K562 (cell line): ENCODE results near the gene PRSS8. TPM values are rescaled to one million over a fixed set of nuclear protein-coding genes. Genes with fewer than 3 reads are reported as not detected.

ENCODE experiments used
- ATAC-seq: fragments of 200-7000 bp; cut with Tn5 transposase; 3 replicates; pipeline ENCODE4 v1.9.1; 2020; ENCODE audit warnings: moderate library complexity
- BruUV-seq: library from RNA; stranded (reverse); fragments of 400-500 nt; replicated peaks from 2 replicates; lab custom pipeline; 2021; lab: Mats Ljungman, UMichigan
- CTCF ChIA-PET: fragments of 300-600 bp; formaldehyde crosslinking; extraction: SDS; loops from one replicate; lab custom pipeline; 2021; ENCODE audit warnings: low intra/inter-chr PET ratio; lab: Yijun Ruan, JAX
- POLR2A ChIA-PET: fragments of 300-600, 350-650 bp; sonication (Branson Sonifier 250); formaldehyde crosslinking; extraction: SDS; loops from one replicate; lab custom pipeline; 2021; ENCODE audit warnings: antibody characterized with exemption, inconsistent platforms; lab: Yijun Ruan, JAX
- DNase-seq, 4 experiments: peaks; one replicate each; pipeline versions ENCODE4 v3.0.0 to v3.0.0-alpha.2; 2011 to 2018; ENCODE audit warnings: low spot score in 3 of 4, mixed read lengths in 3 of 4; ENCODE audit errors: extremely low read depth in 1 of 4
- FAIRE-seq: peaks from 2 replicates; lab custom pipeline; 2011; peaks lifted over from hg19 to GRCh38; lab: Jason Lieb, UNC
- H2AFZ ChIP-seq: 2 replicates; pipeline ENCODE4 v1.6.0; 2011; ENCODE audit warnings: low read depth, low read length, control low read depth, inconsistent platforms
- H3K27ac ChIP-seq: fragments of 200-600 bp; 3 replicates; pipeline ENCODE4 v1.8.0; 2011; ENCODE audit warnings: low read depth, mild to moderate bottlenecking, control low read depth, inconsistent platforms, low read length, moderate library complexity, mixed read lengths; ENCODE audit errors: extremely low read depth
- H3K27me3 ChIP-seq, 2 experiments: fragments of 300-600 bp in 1 of 2; 2 replicates in 1 of 2; 3 replicates in 1 of 2; pipeline versions ENCODE4 v1.6.0 to v1.8.0; 2011; ENCODE audit warnings: inconsistent platforms in 2 of 2, low read length in 2 of 2, mild to moderate bottlenecking in 1 of 2, mixed read lengths in 1 of 2, moderate library complexity in 1 of 2; ENCODE audit not compliant: control insufficient read depth in 2 of 2, insufficient read depth in 2 of 2
- H3K36me3 ChIP-seq: fragments of 300-600 bp; 3 replicates; pipeline ENCODE4 v1.8.0; 2011; ENCODE audit warnings: mild to moderate bottlenecking, low read length, inconsistent platforms; ENCODE audit not compliant: control insufficient read depth, insufficient read depth
- H3K4me1 ChIP-seq, 2 experiments: fragments of 200-600 bp in 1 of 2; replicated peaks in 1 of 2; 2 replicates in 1 of 2; 3 replicates in 1 of 2; pipeline versions ENCODE4 v1.5.1 to v1.8.0; 2011; ENCODE audit warnings: inconsistent platforms in 2 of 2, low read length in 2 of 2, mild to moderate bottlenecking in 1 of 2, mixed read lengths in 1 of 2, moderate library complexity in 1 of 2; ENCODE audit not compliant: control insufficient read depth in 2 of 2, insufficient read depth in 2 of 2
- H3K4me2 ChIP-seq: 2 replicates; pipeline ENCODE4 v1.6.1; 2011; ENCODE audit warnings: low read length, control low read depth, inconsistent platforms, mixed read lengths; ENCODE audit not compliant: insufficient read depth
- H3K4me3 ChIP-seq: fragments of 200-600 bp; sonication (generic), shearing (Covaris generic); 2 replicates; pipeline ENCODE4 v1.5.1; 2016; ENCODE audit warnings: control low read depth, inconsistent platforms
- H3K79me2 ChIP-seq: fragments of 200-600 bp; 3 replicates; pipeline ENCODE4 v1.8.0; 2011; ENCODE audit warnings: low read length, inconsistent platforms; ENCODE audit not compliant: control insufficient read depth, insufficient read depth
- H3K9ac ChIP-seq, 2 experiments: 2 replicates each; pipeline versions ENCODE4 v1.6.0 to v1.6.1; 2011; ENCODE audit warnings: low read depth in 2 of 2, low read length in 2 of 2, control low read depth in 1 of 2, inconsistent platforms in 1 of 2, mild to moderate bottlenecking in 1 of 2, mixed read lengths in 1 of 2; ENCODE audit not compliant: insufficient read depth in 1 of 2
- H3K9me1 ChIP-seq: one replicate; pipeline ENCODE4 v1.6.0; 2011; ENCODE audit warnings: inconsistent platforms, mild to moderate bottlenecking, low read length, moderate library complexity; ENCODE audit not compliant: control insufficient read depth, insufficient read depth
- H3K9me3 ChIP-seq: replicated peaks from 2 replicates; pipeline ENCODE4 v1.5.1; 2011; ENCODE audit warnings: low read depth, low read length, inconsistent platforms; ENCODE audit not compliant: control insufficient read depth, insufficient read depth
- H4K20me1 ChIP-seq: replicated peaks from 2 replicates; pipeline ENCODE4 v1.6.1; 2011; ENCODE audit warnings: low read length, inconsistent platforms, mixed read lengths; ENCODE audit not compliant: control insufficient read depth, insufficient read depth
- CAMTA2 ChIP-seq: fragments of 250-450 bp; sonication (Bioruptor Pico); conservative IDR thresholded peaks from 2 replicates; pipeline ENCODE4 v1.5.1; 2022
- ESRRA ChIP-seq: fragments of 450-650 bp; IDR thresholded peaks from 2 replicates; pipeline ENCODE4 v1.6.1; 2014; ENCODE audit warnings: low read depth, mild to moderate bottlenecking, moderate library complexity, borderline replicate concordance
- ETV6 ChIP-seq, 3 experiments: fragments of 150-350 bp in 1 of 3; sonication (generic) in 1 of 3; formaldehyde crosslinking in 1 of 3; IDR thresholded peaks; 2 replicates each; pipeline versions ENCODE4 v1.6.1 to v1.8.0; 2014 to 2022; ENCODE audit warnings: borderline replicate concordance in 2 of 3, low read depth in 2 of 3, antibody characterized with exemption in 1 of 3, low read length in 1 of 3, mild to moderate bottlenecking in 1 of 3, missing genetic modification reagents in 1 of 3
- FOXK2 ChIP-seq, 2 experiments: fragments of 450-650 bp; IDR thresholded peaks in 1 of 2; conservative IDR thresholded peaks in 1 of 2; 2 replicates each; pipeline ENCODE4 v1.6.1; 2016; ENCODE audit warnings: low read depth in 2 of 2, mild to moderate bottlenecking in 1 of 2
- HDAC2 ChIP-seq: fragments of 450-650 bp; IDR thresholded peaks from 2 replicates; pipeline ENCODE4 v1.6.1; 2016; ENCODE audit warnings: mild to moderate bottlenecking
- MCM5 ChIP-seq: fragments of 450-650 bp; IDR thresholded peaks from 2 replicates; pipeline ENCODE4 v1.6.1; 2016; ENCODE audit warnings: low read depth
- MTA3 ChIP-seq: fragments of 450-650 bp; formaldehyde crosslinking; IDR thresholded peaks from 2 replicates; pipeline ENCODE4 v1.6.1; 2017; ENCODE audit warnings: mild to moderate bottlenecking, borderline replicate concordance
- NFE2 ChIP-seq: IDR thresholded peaks from 2 replicates; pipeline ENCODE4 v1.6.1; 2014; ENCODE audit warnings: antibody characterized with exemption, low read depth
- NR2C1 ChIP-seq, 2 experiments: fragments of 450-650 bp; IDR thresholded peaks; 2 replicates each; pipeline ENCODE4 v1.6.1; 2017; ENCODE audit warnings: mild to moderate bottlenecking in 2 of 2, antibody characterized with exemption in 1 of 2, inconsistent platforms in 1 of 2, missing compliant biosample characterization in 1 of 2, missing genetic modification characterization in 1 of 2
- PYGO2 ChIP-seq: fragments of 450-650 bp; IDR thresholded peaks from 2 replicates; pipeline ENCODE4 v1.6.1; 2016; ENCODE audit warnings: mild to moderate bottlenecking, missing genetic modification characterization, moderate library complexity, missing compliant biosample characterization
- WGBS: fragments of 100-300 bp; shearing (Covaris generic); methylation state at CpG from one replicate; pipeline ENCODE4 v1.1.6; 2016; ENCODE audit warnings: low coverage, mixed read lengths; ENCODE audit not compliant: insufficient coverage; ENCODE audit errors: missing lambda C conversion rate; 5-methylcytosine and 5-hydroxymethylcytosine counted together
- in situ Hi-C: fragments of 300-500 bp; cut with MboI; formaldehyde crosslinking; loops from 4 replicates; pipeline ENCODE4 v1.15.0; 2018; ENCODE audit warnings: inconsistent platforms, mixed read lengths
- intact Hi-C: fragments of 100-400 bp; cut with micrococcal nuclease; formaldehyde crosslinking; loops from 2 replicates; pipeline ENCODE4 v1.14.2; 2022
- polyA plus RNA-seq, 8 experiments: library from polyadenylated mRNA; depleted of rRNA in 4 of 8; stranded (reverse) in 5 of 8; unstranded in 3 of 8; fragments of >200 nt; fragmentation: Nextera tagmentation in 2 of 8; fragmentation: Illumina TruSeq in 1 of 8; extraction: Ambion mirVana in 2 of 8; extraction: Trizol in 1 of 8; gene quantifications; 2 replicates each; pipeline versions ENCODE4 v1.2.1 to v1.2.3, GENCODE V29; 2011 to 2014; ENCODE audit warnings: inconsistent platforms in 1 of 8, missing spikeins in 1 of 8
- total RNA-seq, 7 experiments: library from RNA; depleted of rRNA in 6 of 7; stranded (reverse); fragments of >200 nt in 6 of 7; fragmentation: Illumina TruSeq in 2 of 7; extraction: Trizol in 2 of 7; gene quantifications; 2 replicates each; pipeline versions ENCODE4 v1.2.1 to v1.2.3, GENCODE V29; 2011 to 2021; ENCODE audit warnings: low replicate concordance in 1 of 7
- TF ChIP-seq, protein P1 (sequence below): sonication (generic); formaldehyde crosslinking; IDR thresholded peaks from 2 replicates; pipeline ENCODE4 v1.8.0; 2022; ENCODE audit warnings: mild to moderate bottlenecking, missing genetic modification reagents
- TF ChIP-seq, protein P2 (sequence below), 2 experiments: IDR thresholded peaks; 2 replicates each; pipeline ENCODE4 v1.6.1; 2011; ENCODE audit warnings: borderline replicate concordance in 1 of 2, control low read depth in 1 of 2, low read depth in 1 of 2, low read length in 1 of 2, mild to moderate bottlenecking in 1 of 2, mixed read lengths in 1 of 2, moderate library complexity in 1 of 2; ENCODE audit not compliant: insufficient read depth in 1 of 2, insufficient read length in 1 of 2, poor library complexity in 1 of 2, severe bottlenecking in 1 of 2; ENCODE audit errors: extremely low read depth in 1 of 2
- TF ChIP-seq, protein P3 (sequence below): sonication (generic); formaldehyde crosslinking; IDR thresholded peaks from 2 replicates; pipeline ENCODE4 v1.8.0; 2022; ENCODE audit warnings: mild to moderate bottlenecking, missing genetic modification reagents

Gene PRSS8
- total and polyA plus RNA-seq, 9 of the 15 experiments (the other 6 are each of a cell fraction or from before 2014, with no cell fraction given): 0.25 to 3.9 (median 1.3) TPM; not detected in 1

DNA sequence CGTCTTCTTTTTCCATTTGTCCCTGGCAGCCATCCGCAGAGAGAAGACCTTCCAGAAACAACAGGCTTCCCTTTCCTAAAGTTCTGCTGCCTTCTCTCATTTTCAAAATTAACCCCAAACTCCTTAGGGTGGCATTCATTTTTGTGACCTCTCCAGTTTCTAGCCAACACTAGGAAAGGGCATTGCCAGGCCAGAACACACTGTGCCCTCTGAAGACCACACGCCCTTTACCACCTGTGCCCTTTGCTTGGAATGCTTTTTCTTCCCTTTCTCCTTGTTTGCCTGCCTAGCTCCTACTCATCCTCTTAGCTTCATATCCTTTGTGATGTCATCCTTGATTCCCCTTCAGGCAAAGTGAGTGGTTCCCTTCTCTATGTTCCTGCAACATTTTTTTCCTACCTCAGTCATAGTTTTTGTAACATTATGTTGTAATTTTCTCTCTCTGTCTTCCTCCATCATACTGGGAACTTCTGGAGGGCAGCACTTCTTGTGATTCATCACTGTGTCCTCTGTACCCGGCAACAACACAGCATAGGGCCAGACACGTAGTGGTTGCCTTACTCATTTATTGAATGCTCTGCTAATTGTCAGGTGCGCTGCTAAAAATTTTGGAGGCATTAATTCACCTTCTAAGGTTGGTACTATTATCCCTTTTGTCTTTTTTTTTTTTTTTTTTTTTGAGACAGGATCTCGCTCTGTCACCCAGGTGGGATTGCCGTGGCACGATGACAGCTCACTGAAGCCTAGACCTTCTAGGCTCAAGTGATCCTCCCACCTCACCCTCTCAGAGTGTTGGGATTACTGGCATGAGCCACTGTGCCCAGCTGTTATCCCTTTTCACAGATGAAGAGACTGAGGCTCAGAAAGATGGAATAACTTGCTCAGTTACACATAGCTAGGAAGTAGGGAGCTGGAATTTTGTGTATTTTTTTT lies 17.0 kb downstream of the PRSS8 start:
- peaks cover 38% of the 10 kb centered on the region for H3K79me2 ChIP-seq
- peak overlapping the region; percentile 99 for H3K4me2 ChIP-seq
- H3K9me1 ChIP-seq: no peaks in the 10 kb centered on the region
- intact Hi-C loops (no loop called here), in situ Hi-C loops (no loop called here)
- peaks cover 5% of the 10 kb centered on the region for H4K20me1 ChIP-seq
- peak overlapping the region; percentile 66; the same call in 1 of the 2 replicates for H2AFZ ChIP-seq
- FAIRE-seq (peak; percentile 60), ATAC-seq (no peak), DNase-seq (no peak)
- BruUV-seq: no TSS peak
- peaks cover 2 to 19% of the 10 kb centered on the region in 2 experiments; a peak in 4 of 5 replicates for H3K4me1 ChIP-seq
- no peaks in the 10 kb centered on the region for H3K9me3 ChIP-seq
- WGBS: 47% methylated on average over 9 of the region's 9 CpGs
- H3K4me3 ChIP-seq: peak overlapping the region; percentile 68
- H3K36me3 ChIP-seq: peaks cover 49% of the 10 kb centered on the region
- H3K27me3 ChIP-seq: no peaks in the 10 kb centered on the region
- ChIA-PET POLR2A (interaction anchor here (0.6 to 6.0 kb wide), 13 partner anchors 9 to 358 kb away, joined by 3 to 44 read pairs (median 4); partner anchors contain the start of genes FUS, HSD3B7 and PRSS8), CTCF (no interaction called here)
- peak overlapping the region; percentile 91 for H3K27ac ChIP-seq
- peak overlapping the region; percentile 90 for H3K9ac ChIP-seq
- TF ChIP-seq NR2C1 (IDR thresholded peaks at IDR 0.05) (no peak), NR2C1 (tag; IDR thresholded peaks at IDR 0.05) (no peak), ETV6 (IDR thresholded peaks at IDR 0.05; ENCODE audit: borderline replicate concordance in 1 of 2, low read depth in 2 of 2, low read length in 1 of 2) (no peak), ETV6 (CRISPR knock-in tag; IDR thresholded peaks at IDR 0.05; ENCODE audit: borderline replicate concordance) (no peak), MTA3 (0 out of 2 replicates have a peak, but pooled peaks have one; percentile 20), NFE2 (no peak), ESRRA (0 out of 2 replicates have a peak, but pooled peaks have one; percentile 8), PYGO2 (no peak), MCM5 (no peak), HDAC2 (no peak), CAMTA2 (no peak), FOXK2 (conservative IDR thresholded peaks at IDR 0.05 in 1 of 2, IDR thresholded peaks at IDR 0.05 in 1 of 2; ENCODE audit: low read depth in 2 of 2) (0 out of 4 replicates have a peak, but pooled peaks of 1 of the 2 experiments have one; percentile 3)
- TF ChIP-seq, protein P1, sequence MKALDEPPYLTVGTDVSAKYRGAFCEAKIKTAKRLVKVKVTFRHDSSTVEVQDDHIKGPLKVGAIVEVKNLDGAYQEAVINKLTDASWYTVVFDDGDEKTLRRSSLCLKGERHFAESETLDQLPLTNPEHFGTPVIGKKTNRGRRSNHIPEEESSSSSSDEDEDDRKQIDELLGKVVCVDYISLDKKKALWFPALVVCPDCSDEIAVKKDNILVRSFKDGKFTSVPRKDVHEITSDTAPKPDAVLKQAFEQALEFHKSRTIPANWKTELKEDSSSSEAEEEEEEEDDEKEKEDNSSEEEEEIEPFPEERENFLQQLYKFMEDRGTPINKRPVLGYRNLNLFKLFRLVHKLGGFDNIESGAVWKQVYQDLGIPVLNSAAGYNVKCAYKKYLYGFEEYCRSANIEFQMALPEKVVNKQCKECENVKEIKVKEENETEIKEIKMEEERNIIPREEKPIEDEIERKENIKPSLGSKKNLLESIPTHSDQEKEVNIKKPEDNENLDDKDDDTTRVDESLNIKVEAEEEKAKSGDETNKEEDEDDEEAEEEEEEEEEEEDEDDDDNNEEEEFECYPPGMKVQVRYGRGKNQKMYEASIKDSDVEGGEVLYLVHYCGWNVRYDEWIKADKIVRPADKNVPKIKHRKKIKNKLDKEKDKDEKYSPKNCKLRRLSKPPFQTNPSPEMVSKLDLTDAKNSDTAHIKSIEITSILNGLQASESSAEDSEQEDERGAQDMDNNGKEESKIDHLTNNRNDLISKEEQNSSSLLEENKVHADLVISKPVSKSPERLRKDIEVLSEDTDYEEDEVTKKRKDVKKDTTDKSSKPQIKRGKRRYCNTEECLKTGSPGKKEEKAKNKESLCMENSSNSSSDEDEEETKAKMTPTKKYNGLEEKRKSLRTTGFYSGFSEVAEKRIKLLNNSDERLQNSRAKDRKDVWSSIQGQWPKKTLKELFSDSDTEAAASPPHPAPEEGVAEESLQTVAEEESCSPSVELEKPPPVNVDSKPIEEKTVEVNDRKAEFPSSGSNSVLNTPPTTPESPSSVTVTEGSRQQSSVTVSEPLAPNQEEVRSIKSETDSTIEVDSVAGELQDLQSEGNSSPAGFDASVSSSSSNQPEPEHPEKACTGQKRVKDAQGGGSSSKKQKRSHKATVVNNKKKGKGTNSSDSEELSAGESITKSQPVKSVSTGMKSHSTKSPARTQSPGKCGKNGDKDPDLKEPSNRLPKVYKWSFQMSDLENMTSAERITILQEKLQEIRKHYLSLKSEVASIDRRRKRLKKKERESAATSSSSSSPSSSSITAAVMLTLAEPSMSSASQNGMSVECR (CRISPR knock-in tag): peak; percentile 11; the same call in 1 of the 2 replicates
- TF ChIP-seq, protein P2, sequence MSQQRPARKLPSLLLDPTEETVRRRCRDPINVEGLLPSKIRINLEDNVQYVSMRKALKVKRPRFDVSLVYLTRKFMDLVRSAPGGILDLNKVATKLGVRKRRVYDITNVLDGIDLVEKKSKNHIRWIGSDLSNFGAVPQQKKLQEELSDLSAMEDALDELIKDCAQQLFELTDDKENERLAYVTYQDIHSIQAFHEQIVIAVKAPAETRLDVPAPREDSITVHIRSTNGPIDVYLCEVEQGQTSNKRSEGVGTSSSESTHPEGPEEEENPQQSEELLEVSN (IDR thresholded peaks at IDR 0.05; ENCODE audit: borderline replicate concordance in 1 of 2, extremely low read depth in 1 of 2, insufficient read depth in 1 of 2, insufficient read length in 1 of 2, low read depth in 1 of 2, low read length in 1 of 2, poor library complexity in 1 of 2, severe bottlenecking in 1 of 2): no peak
- TF ChIP-seq, protein P3, sequence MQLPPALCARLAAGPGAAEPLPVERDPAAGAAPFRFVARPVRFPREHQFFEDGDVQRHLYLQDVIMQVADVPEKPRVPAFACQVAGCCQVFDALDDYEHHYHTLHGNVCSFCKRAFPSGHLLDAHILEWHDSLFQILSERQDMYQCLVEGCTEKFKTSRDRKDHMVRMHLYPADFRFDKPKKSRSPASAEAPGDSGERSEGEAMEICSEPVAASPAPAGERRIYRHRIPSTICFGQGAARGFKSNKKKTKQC: no peak
